Small intestine (tissue), 7 donors: ENCODE results near the gene USPL1. TPM values are rescaled to one million over a fixed set of nuclear protein-coding genes. Genes with fewer than 3 reads are reported as not detected.

Experiments used
- DNase-seq, 2 donors: peaks; one replicate each; pipeline versions ENCODE4 v3.0.0 to v3.0.0-alpha.2; 2013
- FAIRE-seq: peaks from 2 replicates; lab custom pipeline; 2012; peaks lifted over from hg19 to GRCh38; lab: Jason Lieb, UNC
- H3K27ac ChIP-seq, 3 donors: one replicate each; pipeline ENCODE4 v1.5.1; 2013; ENCODE audit warnings: low read length in 2 of 3, mild to moderate bottlenecking in 2 of 3, control low read depth in 1 of 3, inconsistent platforms in 1 of 3, low read depth in 1 of 3, moderate library complexity in 1 of 3
- H3K27me3 ChIP-seq, 3 donors: one replicate each; pipeline ENCODE4 v1.6.1; 2013; ENCODE audit warnings: low read length in 3 of 3, inconsistent platforms in 1 of 3; ENCODE audit not compliant: control insufficient read depth in 3 of 3, insufficient read depth in 3 of 3
- H3K36me3 ChIP-seq, 3 donors: one replicate each; pipeline ENCODE4 v1.6.1; 2013; ENCODE audit warnings: low read length in 3 of 3, inconsistent platforms in 1 of 3, low read depth in 1 of 3, mild to moderate bottlenecking in 1 of 3, moderate library complexity in 1 of 3; ENCODE audit not compliant: control insufficient read depth in 3 of 3, insufficient read depth in 2 of 3
- H3K4me1 ChIP-seq, 3 donors: one replicate each; pipeline ENCODE4 v1.6.1; 2013; ENCODE audit warnings: low read length in 2 of 3, inconsistent platforms in 1 of 3, low read depth in 1 of 3, mild to moderate bottlenecking in 1 of 3, moderate library complexity in 1 of 3; ENCODE audit not compliant: control insufficient read depth in 3 of 3, insufficient read depth in 2 of 3
- H3K4me3 ChIP-seq, 3 donors: one replicate each; pipeline ENCODE4 v1.5.1; 2013; ENCODE audit warnings: low read length in 3 of 3, control low read depth in 1 of 3, inconsistent platforms in 1 of 3, low read depth in 1 of 3, mild to moderate bottlenecking in 1 of 3, moderate library complexity in 1 of 3
- H3K9me3 ChIP-seq, 2 donors: one replicate each; pipeline ENCODE4 v1.6.1; 2013; ENCODE audit warnings: low read depth in 1 of 2, low read length in 1 of 2; ENCODE audit not compliant: control insufficient read depth in 2 of 2, insufficient read depth in 1 of 2
- WGBS, 3 donors: extraction: QIAGEN DNeasy Blood & Tissue Kit; methylation state at CpG; one replicate each; pipeline ENCODE4 v1.1.7; 2013; 5-methylcytosine and 5-hydroxymethylcytosine counted together
- polyA plus RNA-seq, 4 donors: library from polyadenylated mRNA; stranded (reverse) in 3 of 4; unstranded in 1 of 4; fragments of 200-250 nt in 3 of 4; fragments of 120-200 nt in 1 of 4; gene quantifications; one replicate each; pipeline versions ENCODE4 v1.2.1 to v1.2.3, GENCODE V29; 2013
- donor health status: healthy with polysubstance abuse.
- donor health status: control.
- donor health status: control.
- donor health status: Bipolar disorder and iron deficiency.
- donor health status: healthy.

Gene USPL1
- polyA plus RNA-seq, 4 donors: 6.6 to 23.2 (median 8.3) TPM

- Histone ChIP-seq H3K4me1 (peaks cover 0 to 5% (median 0%) of the 10 kb centered on the region in 3 donors), H3K4me3 (no peak overlapping the region), H3K36me3 (no peaks in the 10 kb centered on the region), H3K9me3 (no peaks in the 10 kb centered on the region), H3K27me3 (peaks cover 0 to 5% (median 0%) of the 10 kb centered on the region in 3 donors), H3K27ac (peak overlapping the region in 1 of 3 donors; percentile 54)
- FAIRE-seq (no peak), DNase-seq (peak in 1 of 2 donors; percentile 49)
- WGBS, 3 donors: 53 to 75% (median 58%) methylated on average over 8 of the region's 8 CpGs
Measured at GRCh38 chr13:30697177-30697953, 79.6 kb downstream of the USPL1 start.

- peaks cover 0 to 5% (median 0%) of the 10 kb centered on the region in 3 donors for H3K27me3 ChIP-seq
- 50 to 82% (median 79%) methylated on average over 7 of the region's 7 CpGs for WGBS, 3 donors
- H3K4me1 ChIP-seq: peaks cover 0 to 5% (median 0%) of the 10 kb centered on the region in 3 donors
- H3K27ac ChIP-seq: peak overlapping the region in 1 of 3 donors; percentile 11
- no peaks in the 10 kb centered on the region for H3K36me3 ChIP-seq
- no peak for FAIRE-seq
- H3K4me3 ChIP-seq: no peak overlapping the region
- no peak for DNase-seq
- H3K9me3 ChIP-seq: no peaks in the 10 kb centered on the region
Measured at GRCh38 chr13:30697996-30698401, 80.3 kb downstream of the USPL1 start.

- WGBS, 3 donors: 81 to 87% (median 85%) methylated on average over 15 of the region's 15 CpGs
- H3K27ac ChIP-seq: no peak overlapping the region
- H3K4me3 ChIP-seq: no peak overlapping the region
- H3K9me3 ChIP-seq: no peaks in the 10 kb centered on the region
- no peaks in the 10 kb centered on the region for H3K36me3 ChIP-seq
- H3K27me3 ChIP-seq: peaks cover 0 to 5% (median 0%) of the 10 kb centered on the region in 3 donors
- DNase-seq: no peak
- no peak for FAIRE-seq
- H3K4me1 ChIP-seq: peaks cover 0 to 5% (median 0%) of the 10 kb centered on the region in 3 donors
Measured at GRCh38 chr13:30698488-30699005, 80.8 kb downstream of the USPL1 start.

GRCh38 chr13:30700364-30700763 lies 82.6 kb downstream of the USPL1 start:
- Histone ChIP-seq H3K9me3 (no peaks in the 10 kb centered on the region), H3K4me1 (peaks cover 0 to 5% (median 0%) of the 10 kb centered on the region in 3 donors), H3K27me3 (peaks cover 0 to 5% (median 0%) of the 10 kb centered on the region in 3 donors), H3K27ac (no peak overlapping the region), H3K4me3 (no peak overlapping the region), H3K36me3 (no peaks in the 10 kb centered on the region)
- DNase-seq: no peak
- 55 to 74% (median 56%) methylated on average over 5 of the region's 5 CpGs for WGBS, 3 donors
- no peak for FAIRE-seq

- Histone ChIP-seq H3K4me3 (no peak overlapping the region), H3K27ac (no peak overlapping the region), H3K4me1 (no peaks in the 10 kb centered on the region), H3K36me3 (no peaks in the 10 kb centered on the region), H3K27me3 (no peaks in the 10 kb centered on the region), H3K9me3 (no peaks in the 10 kb centered on the region)
- 86 to 94% (median 90%) methylated on average over 4 of the region's 4 CpGs for WGBS, 3 donors
- FAIRE-seq (no peak), DNase-seq (no peak)
Measured at GRCh38 chr13:30702006-30702405, 84.3 kb downstream of the USPL1 start.

- WGBS, 3 donors: 69 to 76% (median 71%) methylated on average over 6 of the region's 6 CpGs
- DNase-seq (no peak), FAIRE-seq (no peak)
- Histone ChIP-seq H3K4me3 (no peak overlapping the region), H3K9me3 (no peaks in the 10 kb centered on the region), H3K36me3 (no peaks in the 10 kb centered on the region), H3K4me1 (no peaks in the 10 kb centered on the region), H3K27me3 (no peaks in the 10 kb centered on the region), H3K27ac (no peak overlapping the region)
Measured at GRCh38 chr13:30704596-30704995, 86.9 kb downstream of the USPL1 start.

GRCh38 chr13:30705680-30706079 lies 88.0 kb downstream of the USPL1 start:
- no peaks in the 10 kb centered on the region for H3K9me3 ChIP-seq
- no peaks in the 10 kb centered on the region for H3K27me3 ChIP-seq
- H3K4me1 ChIP-seq: no peaks in the 10 kb centered on the region
- no peak overlapping the region for H3K4me3 ChIP-seq
- no peaks in the 10 kb centered on the region for H3K36me3 ChIP-seq
- no peak overlapping the region for H3K27ac ChIP-seq
- FAIRE-seq (no peak), DNase-seq (no peak)
- 68 to 86% (median 71%) methylated on average over 4 of the region's 4 CpGs for WGBS, 3 donors

- Histone ChIP-seq H3K4me1 (no peaks in the 10 kb centered on the region), H3K27me3 (no peaks in the 10 kb centered on the region), H3K4me3 (no peak overlapping the region), H3K36me3 (no peaks in the 10 kb centered on the region), H3K9me3 (no peaks in the 10 kb centered on the region), H3K27ac (no peak overlapping the region)
- FAIRE-seq (no peak), DNase-seq (no peak)
- 52 to 61% (median 60%) methylated on average over 3 of the region's 3 CpGs for WGBS, 3 donors
Measured at GRCh38 chr13:30708541-30708940, 90.8 kb downstream of the USPL1 start.
